ENCODE data around the gene CYSLTR2.

Gene CYSLTR2

DNA sequence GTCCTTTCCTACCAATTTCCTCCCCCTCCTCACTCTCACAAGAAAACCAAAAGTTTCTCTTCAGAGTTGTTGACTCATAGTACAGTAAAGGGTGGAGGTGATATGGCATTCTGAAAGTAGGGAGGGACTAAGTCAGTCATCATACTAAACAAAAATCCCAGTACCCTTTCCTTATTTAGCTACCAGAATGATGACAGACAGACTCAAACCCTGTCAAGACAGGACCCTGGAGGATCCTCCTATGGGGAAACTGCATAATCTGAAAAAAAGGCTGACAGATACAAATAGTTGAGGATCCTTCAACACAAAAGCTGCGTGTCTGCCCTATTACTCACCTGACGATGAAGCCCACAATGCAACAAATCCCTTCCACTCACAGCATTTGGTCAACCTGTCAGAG lies 55.5 kb downstream of the CYSLTR2 start:
- no peak for TF ChIP-seq ZBTB7A (IDR thresholded peaks at IDR 0.05; ENCODE audit: low read depth)

DNA sequence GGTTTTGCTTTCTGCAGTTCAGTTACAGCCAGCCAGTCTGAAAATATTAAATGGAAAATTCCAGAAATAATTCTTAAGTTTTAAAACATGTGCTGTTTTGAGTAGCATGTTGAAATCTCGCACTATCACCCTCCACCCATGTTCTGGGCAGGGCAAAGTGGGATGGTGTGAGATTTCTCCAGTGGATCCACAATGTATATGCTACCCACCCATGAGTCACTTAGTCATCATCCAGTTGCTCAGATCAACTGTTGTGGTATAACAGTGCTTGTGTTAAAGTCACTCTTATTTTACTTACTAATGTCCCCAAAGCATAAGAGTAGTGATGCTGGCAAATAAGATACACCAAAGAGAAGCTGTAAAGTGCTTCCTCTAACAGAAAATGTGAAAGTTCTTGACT lies 56.4 kb downstream of the CYSLTR2 start:
- no peak for TF ChIP-seq TEAD4 (IDR thresholded peaks at IDR 0.05)
- TF ChIP-seq YY1 (IDR thresholded peaks at IDR 0.05; ENCODE audit: low read depth): no peak
- TF ChIP-seq, protein P1, sequence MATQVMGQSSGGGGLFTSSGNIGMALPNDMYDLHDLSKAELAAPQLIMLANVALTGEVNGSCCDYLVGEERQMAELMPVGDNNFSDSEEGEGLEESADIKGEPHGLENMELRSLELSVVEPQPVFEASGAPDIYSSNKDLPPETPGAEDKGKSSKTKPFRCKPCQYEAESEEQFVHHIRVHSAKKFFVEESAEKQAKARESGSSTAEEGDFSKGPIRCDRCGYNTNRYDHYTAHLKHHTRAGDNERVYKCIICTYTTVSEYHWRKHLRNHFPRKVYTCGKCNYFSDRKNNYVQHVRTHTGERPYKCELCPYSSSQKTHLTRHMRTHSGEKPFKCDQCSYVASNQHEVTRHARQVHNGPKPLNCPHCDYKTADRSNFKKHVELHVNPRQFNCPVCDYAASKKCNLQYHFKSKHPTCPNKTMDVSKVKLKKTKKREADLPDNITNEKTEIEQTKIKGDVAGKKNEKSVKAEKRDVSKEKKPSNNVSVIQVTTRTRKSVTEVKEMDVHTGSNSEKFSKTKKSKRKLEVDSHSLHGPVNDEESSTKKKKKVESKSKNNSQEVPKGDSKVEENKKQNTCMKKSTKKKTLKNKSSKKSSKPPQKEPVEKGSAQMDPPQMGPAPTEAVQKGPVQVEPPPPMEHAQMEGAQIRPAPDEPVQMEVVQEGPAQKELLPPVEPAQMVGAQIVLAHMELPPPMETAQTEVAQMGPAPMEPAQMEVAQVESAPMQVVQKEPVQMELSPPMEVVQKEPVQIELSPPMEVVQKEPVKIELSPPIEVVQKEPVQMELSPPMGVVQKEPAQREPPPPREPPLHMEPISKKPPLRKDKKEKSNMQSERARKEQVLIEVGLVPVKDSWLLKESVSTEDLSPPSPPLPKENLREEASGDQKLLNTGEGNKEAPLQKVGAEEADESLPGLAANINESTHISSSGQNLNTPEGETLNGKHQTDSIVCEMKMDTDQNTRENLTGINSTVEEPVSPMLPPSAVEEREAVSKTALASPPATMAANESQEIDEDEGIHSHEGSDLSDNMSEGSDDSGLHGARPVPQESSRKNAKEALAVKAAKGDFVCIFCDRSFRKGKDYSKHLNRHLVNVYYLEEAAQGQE (IDR thresholded peaks at IDR 0.05; ENCODE audit: low read depth): no peak
- TF ChIP-seq USF1 (IDR thresholded peaks at IDR 0.05): no peak
- no peak for TF ChIP-seq CEBPB (IDR thresholded peaks at IDR 0.05)
- no peak for TF ChIP-seq CREB1 (IDR thresholded peaks at IDR 0.05; ENCODE audit: low read depth)
- no peak for TF ChIP-seq ZBTB7A (IDR thresholded peaks at IDR 0.05; ENCODE audit: low read depth)
- no peak for TF ChIP-seq MAX (IDR thresholded peaks at IDR 0.05)
- no peak for TF ChIP-seq TAF1 (IDR thresholded peaks at IDR 0.05; ENCODE audit: low read depth)
- TF ChIP-seq TCF12 (IDR thresholded peaks at IDR 0.05; ENCODE audit: low read depth): no peak
- no peak for TF ChIP-seq FOXM1 (IDR thresholded peaks at IDR 0.05; ENCODE audit: borderline replicate concordance, low read depth)
- TF ChIP-seq EGR1 (IDR thresholded peaks at IDR 0.05): no peak
- TF ChIP-seq EP300 (IDR thresholded peaks at IDR 0.05; ENCODE audit: borderline replicate concordance): no peak
- TF ChIP-seq RAD21 (IDR thresholded peaks at IDR 0.05; ENCODE audit: low read depth): no peak
- TF ChIP-seq NFIC (IDR thresholded peaks at IDR 0.05): no peak

- TF ChIP-seq TAF1 (IDR thresholded peaks at IDR 0.05; ENCODE audit: low read depth) (no peak), TEAD4 (IDR thresholded peaks at IDR 0.05) (no peak)
These were observed 58.4 kb downstream of the CYSLTR2 start for GRCh38 chr13:48712141-48712540.

GRCh38 chr13:48715977-48716376 lies 62.2 kb downstream of the CYSLTR2 start:
- TF ChIP-seq TEAD4 (IDR thresholded peaks at IDR 0.05): no peak
- no peak for TF ChIP-seq USF1 (IDR thresholded peaks at IDR 0.05)
- no peak for TF ChIP-seq FOXM1 (IDR thresholded peaks at IDR 0.05; ENCODE audit: borderline replicate concordance, low read depth)
- no peak for TF ChIP-seq EGR1 (IDR thresholded peaks at IDR 0.05)
- no peak for TF ChIP-seq TCF12 (IDR thresholded peaks at IDR 0.05; ENCODE audit: low read depth)
- no peak for TF ChIP-seq TAF1 (IDR thresholded peaks at IDR 0.05; ENCODE audit: low read depth)
- TF ChIP-seq YY1 (IDR thresholded peaks at IDR 0.05; ENCODE audit: low read depth): no peak
- TF ChIP-seq ZBTB7A (IDR thresholded peaks at IDR 0.05; ENCODE audit: low read depth): no peak
- no peak for TF ChIP-seq MAX (IDR thresholded peaks at IDR 0.05)
- no peak for TF ChIP-seq EP300 (IDR thresholded peaks at IDR 0.05; ENCODE audit: borderline replicate concordance)

GRCh38 chr13:48720621-48721020 lies 66.9 kb downstream of the CYSLTR2 start:
- TF ChIP-seq ZBTB7A (IDR thresholded peaks at IDR 0.05; ENCODE audit: low read depth): no peak
- TF ChIP-seq EGR1 (IDR thresholded peaks at IDR 0.05): no peak
- TF ChIP-seq EP300 (IDR thresholded peaks at IDR 0.05; ENCODE audit: borderline replicate concordance): no peak
- TF ChIP-seq USF1 (IDR thresholded peaks at IDR 0.05): no peak
- no peak for TF ChIP-seq TCF12 (IDR thresholded peaks at IDR 0.05; ENCODE audit: low read depth)
- TF ChIP-seq CEBPB (IDR thresholded peaks at IDR 0.05): no peak
- no peak for TF ChIP-seq CREB1 (IDR thresholded peaks at IDR 0.05; ENCODE audit: low read depth)
- no peak for TF ChIP-seq RAD21 (IDR thresholded peaks at IDR 0.05; ENCODE audit: low read depth)
- TF ChIP-seq NFIC (IDR thresholded peaks at IDR 0.05): no peak
- no peak for TF ChIP-seq TAF1 (IDR thresholded peaks at IDR 0.05; ENCODE audit: low read depth)
- TF ChIP-seq TEAD4 (IDR thresholded peaks at IDR 0.05): no peak
- TF ChIP-seq, protein P1 (IDR thresholded peaks at IDR 0.05; ENCODE audit: low read depth): no peak
- TF ChIP-seq MAX (IDR thresholded peaks at IDR 0.05): no peak
- TF ChIP-seq FOXM1 (IDR thresholded peaks at IDR 0.05; ENCODE audit: borderline replicate concordance, low read depth): no peak
- TF ChIP-seq YY1 (IDR thresholded peaks at IDR 0.05; ENCODE audit: low read depth): no peak

GRCh38 chr13:48723168-48723567 lies 69.4 kb downstream of the CYSLTR2 start:
- TF ChIP-seq RAD21 (IDR thresholded peaks at IDR 0.05; ENCODE audit: low read depth) (no peak), MAX (IDR thresholded peaks at IDR 0.05) (no peak), ZBTB7A (IDR thresholded peaks at IDR 0.05; ENCODE audit: low read depth) (no peak), EP300 (IDR thresholded peaks at IDR 0.05; ENCODE audit: borderline replicate concordance) (no peak), NFIC (IDR thresholded peaks at IDR 0.05) (no peak), YY1 (IDR thresholded peaks at IDR 0.05; ENCODE audit: low read depth) (no peak), CEBPB (IDR thresholded peaks at IDR 0.05) (no peak), EGR1 (IDR thresholded peaks at IDR 0.05) (no peak), TCF12 (IDR thresholded peaks at IDR 0.05; ENCODE audit: low read depth) (no peak), CREB1 (IDR thresholded peaks at IDR 0.05; ENCODE audit: low read depth) (no peak), USF1 (IDR thresholded peaks at IDR 0.05) (no peak)
- TF ChIP-seq, protein P1 (IDR thresholded peaks at IDR 0.05; ENCODE audit: low read depth): no peak
